Measurements from ENCODE around the gene DHH.

DNA sequence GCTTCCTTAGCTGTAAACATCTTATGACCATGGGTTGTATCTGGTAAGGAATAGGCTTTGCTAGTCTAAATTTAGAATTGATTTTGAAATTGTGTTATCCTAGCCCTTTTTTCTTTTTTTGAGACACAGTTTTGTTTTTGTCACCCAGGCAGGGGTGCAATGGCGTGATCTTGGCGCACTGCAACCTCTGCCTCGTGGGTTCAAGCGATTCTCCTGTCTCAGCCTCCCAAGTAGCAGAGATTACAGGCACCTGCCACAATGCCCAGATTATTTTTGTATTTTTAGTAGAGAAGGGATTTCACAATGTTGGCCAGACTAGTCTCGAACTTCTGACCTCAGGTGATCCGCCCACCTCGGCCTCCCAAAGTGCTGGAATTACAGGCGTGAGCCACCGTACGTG is 39.0 kb upstream of the DHH start:
- TF ChIP-seq CTCF (IDR thresholded peaks at IDR 0.05 in 2 of 3, conservative IDR thresholded peaks at IDR 0.05 in 1 of 3; ENCODE audit: control insufficient read depth in 2 of 3, extremely low read depth in 1 of 3, insufficient read depth in 1 of 3, low read depth in 3 of 3, low read length in 3 of 3) (no peak), CEBPB (IDR thresholded peaks at IDR 0.05; ENCODE audit: borderline replicate concordance in 1 of 2, low read depth in 2 of 2, low read length in 2 of 2) (no peak), POLR2A (IDR thresholded peaks at IDR 0.05; ENCODE audit: low read depth, low read length) (no peak)
